IMR-90 (cell line): Measurements from ENCODE around the gene NR1D2. TPM values are rescaled to one million over a fixed set of nuclear protein-coding genes. Genes with fewer than 3 reads are reported as not detected.

Experiments used
- ATAC-seq: fragments of 200-7000 bp; cut with Tn5 transposase; 2 replicates; pipeline ENCODE4 v1.9.1; 2020; ENCODE audit warnings: low read depth, mild to moderate bottlenecking, moderate library complexity
- BruUV-seq: library from RNA; stranded (reverse); fragments of 400-500 nt; replicated peaks from 2 replicates; lab custom pipeline; 2021; lab: Mats Ljungman, UMichigan
- CTCF ChIA-PET: fragments of 300-600 bp; formaldehyde crosslinking; extraction: SDS; loops from one replicate; lab custom pipeline; 2021; ENCODE audit warnings: antibody characterized with exemption; lab: Yijun Ruan, JAX
- POLR2A ChIA-PET: fragments of 300-600 bp; sonication (Branson Sonifier 250); formaldehyde crosslinking; loops from one replicate; lab custom pipeline; 2022; ENCODE audit warnings: antibody characterized with exemption; ENCODE audit not compliant: unreplicated experiment; lab: Charles Lee
- DNase-seq: peaks from one replicate; pipeline ENCODE4 v3.0.0; 2013
- H2AFZ ChIP-seq: replicated peaks from 2 replicates; pipeline ENCODE3; 2013; ENCODE audit warnings: low read length, mild to moderate bottlenecking; ENCODE audit not compliant: poor library complexity
- H2AK5ac ChIP-seq: 2 replicates; pipeline ENCODE4 v1.6.1; 2013; ENCODE audit warnings: low read depth, low read length, inconsistent platforms
- H2AK9ac ChIP-seq: replicated peaks from 2 replicates; pipeline ENCODE3; 2013; ENCODE audit warnings: mild to moderate bottlenecking, low read depth, low read length, moderate library complexity; ENCODE audit not compliant: poor library complexity
- H2BK120ac ChIP-seq: 2 replicates; pipeline ENCODE4 v1.6.1; 2013; ENCODE audit warnings: low read depth, low read length, inconsistent platforms
- H2BK15ac ChIP-seq: 3 replicates; pipeline ENCODE4 v1.6.1; 2013; ENCODE audit warnings: low read depth, low read length, inconsistent platforms
- H2BK20ac ChIP-seq: 2 replicates; pipeline ENCODE4 v1.6.1; 2013; ENCODE audit warnings: low read depth, mild to moderate bottlenecking, inconsistent platforms, low read length, moderate library complexity
- H2BK5ac ChIP-seq: 2 replicates; pipeline ENCODE4 v1.6.1; 2013; ENCODE audit warnings: mild to moderate bottlenecking, low read depth, low read length, inconsistent platforms; ENCODE audit not compliant: poor library complexity, severe bottlenecking
- H3K14ac ChIP-seq: replicated peaks from 2 replicates; pipeline ENCODE4 v1.6.1; 2013; ENCODE audit warnings: low read depth, low read length, inconsistent platforms
- H3K18ac ChIP-seq: 2 replicates; pipeline ENCODE4 v1.6.1; 2013; ENCODE audit warnings: low read depth, low read length, control low read depth
- H3K23ac ChIP-seq: 2 replicates; pipeline ENCODE4 v1.6.1; 2013; ENCODE audit warnings: low read depth, low read length, inconsistent platforms
- H3K27ac ChIP-seq: 2 replicates; pipeline ENCODE4 v1.5.1; 2013; ENCODE audit warnings: mild to moderate bottlenecking, control low read depth, low read length; ENCODE audit not compliant: insufficient read depth
- H3K27me3 ChIP-seq: 2 replicates; pipeline ENCODE4 v1.6.1; 2013; ENCODE audit warnings: low read length; ENCODE audit not compliant: control insufficient read depth, insufficient read depth
- H3K36me3 ChIP-seq: 2 replicates; pipeline ENCODE4 v1.6.1; 2013; ENCODE audit warnings: low read length, mixed read lengths; ENCODE audit not compliant: control insufficient read depth, insufficient read depth
- H3K4ac ChIP-seq: 2 replicates; pipeline ENCODE4 v1.6.1; 2013; ENCODE audit warnings: low read depth, low read length, inconsistent platforms
- H3K4me1 ChIP-seq: 2 replicates; pipeline ENCODE4 v1.6.1; 2013; ENCODE audit warnings: low read length, mixed read lengths; ENCODE audit not compliant: control insufficient read depth, insufficient read depth
- H3K4me2 ChIP-seq: 2 replicates; pipeline ENCODE4 v1.6.1; 2013; ENCODE audit warnings: low read depth, mild to moderate bottlenecking, control low read depth, low read length, moderate library complexity
- H3K4me3 ChIP-seq: 2 replicates; pipeline ENCODE4 v1.5.1; 2013; ENCODE audit warnings: low read depth, mild to moderate bottlenecking, control low read depth, low read length, moderate library complexity; ENCODE audit not compliant: insufficient read depth
- H3K56ac ChIP-seq: 2 replicates; pipeline ENCODE4 v1.6.1; 2013; ENCODE audit warnings: low read length, inconsistent platforms; ENCODE audit not compliant: insufficient read depth; ENCODE audit errors: extremely low read depth
- H3K79me1 ChIP-seq, 2 experiments: 2 replicates each; pipeline ENCODE4 v1.6.1; 2013; ENCODE audit warnings: low read length in 2 of 2, inconsistent platforms in 1 of 2, low read depth in 1 of 2
- H3K9ac ChIP-seq: 2 replicates; pipeline ENCODE4 v1.6.1; 2013; ENCODE audit warnings: low read depth, low read length, control low read depth
- H3K9me1 ChIP-seq: 2 replicates; pipeline ENCODE4 v1.6.1; 2013; ENCODE audit warnings: low read length, inconsistent platforms; ENCODE audit not compliant: insufficient read depth
- H3K9me3 ChIP-seq: 2 replicates; pipeline ENCODE4 v1.6.1; 2013; ENCODE audit warnings: low read length; ENCODE audit not compliant: control insufficient read depth, insufficient read depth
- H4K20me1 ChIP-seq: 2 replicates; pipeline ENCODE4 v1.6.1; 2013; ENCODE audit warnings: low read length, inconsistent platforms; ENCODE audit not compliant: insufficient read depth
- H4K5ac ChIP-seq: 2 replicates; pipeline ENCODE4 v1.6.1; 2013; ENCODE audit warnings: mild to moderate bottlenecking, low read depth, low read length, control low read depth
- H4K8ac ChIP-seq, 2 experiments: 2 replicates each; pipeline ENCODE4 v1.6.1; 2013; ENCODE audit warnings: low read depth in 2 of 2, low read length in 2 of 2, control low read depth in 1 of 2, inconsistent platforms in 1 of 2
- H4K91ac ChIP-seq: 2 replicates; pipeline ENCODE4 v1.6.1; 2013; ENCODE audit warnings: low read depth, low read length, inconsistent platforms; ENCODE audit not compliant: insufficient read depth
- BHLHE40 ChIP-seq: fragments of 150-350 bp; IDR thresholded peaks from 2 replicates; pipeline ENCODE4 v1.6.1; 2016; ENCODE audit warnings: mild to moderate bottlenecking, low read depth, low read length
- CEBPB ChIP-seq: IDR thresholded peaks from 2 replicates; pipeline ENCODE4 v1.6.1; 2012; ENCODE audit warnings: low read depth, low read length, improper control_type of control experiment
- CTCF ChIP-seq: conservative IDR thresholded peaks from 2 replicates; pipeline ENCODE4 v1.5.1; 2012; ENCODE audit warnings: mild to moderate bottlenecking, low read depth, low read length, improper control_type of control experiment
- ELK1 ChIP-seq: fragments of 150-350 bp; IDR thresholded peaks from 2 replicates; pipeline ENCODE4 v1.6.1; 2016; ENCODE audit warnings: low read depth, mild to moderate bottlenecking, low read length, moderate library complexity, borderline replicate concordance
- MAZ ChIP-seq: IDR thresholded peaks from 2 replicates; pipeline ENCODE4 v1.6.1; 2012; ENCODE audit warnings: low read depth, mild to moderate bottlenecking, low read length, improper control_type of control experiment, moderate library complexity, borderline replicate concordance
- NFE2L2 ChIP-seq: fragments of 150-350 bp; IDR thresholded peaks from 2 replicates; pipeline ENCODE4 v1.6.1; 2016; ENCODE audit warnings: low read depth, mild to moderate bottlenecking, low read length
- POLR2A ChIP-seq: IDR thresholded peaks from 2 replicates; pipeline ENCODE4 v1.6.1; 2012; ENCODE audit warnings: mild to moderate bottlenecking, low read depth, low read length
- RAD21 ChIP-seq: IDR thresholded peaks from 2 replicates; pipeline ENCODE4 v1.6.1; 2012; ENCODE audit warnings: low read length, improper control_type of control experiment
- RCOR1 ChIP-seq: IDR thresholded peaks from 2 replicates; pipeline ENCODE4 v1.6.1; 2012; ENCODE audit warnings: mild to moderate bottlenecking, low read length, improper control_type of control experiment; ENCODE audit not compliant: insufficient replicate concordance
- RFX5 ChIP-seq: IDR thresholded peaks from 2 replicates; pipeline ENCODE4 v1.8.0; 2012; ENCODE audit warnings: low read depth, mild to moderate bottlenecking, low read length, moderate library complexity
- SMC3 ChIP-seq: fragments of 150-350 bp; IDR thresholded peaks from 2 replicates; pipeline ENCODE4 v1.6.1; 2016; ENCODE audit warnings: low read depth, mild to moderate bottlenecking, antibody characterized with exemption, low read length, moderate library complexity
- WGBS, 2 experiments: methylation state at CpG; one replicate each; pipeline versions ENCODE4 v1.1.5 to v1.1.7; 2013; ENCODE audit warnings: missing lambda C conversion rate in 2 of 2; ENCODE audit not compliant: insufficient read length in 1 of 2; ENCODE audit errors: extremely low coverage in 2 of 2; 5-methylcytosine and 5-hydroxymethylcytosine counted together
- dilution Hi-C: fragments of 300-500 bp; cut with HindIII; formaldehyde crosslinking; loops from one replicate; pipeline ENCODE4 v1.14.3; 2018; ENCODE audit warnings: low sequenced_read_pairs; ENCODE audit not compliant: unreplicated experiment
- in situ Hi-C: fragments of 300-500 bp; cut with MboI; formaldehyde crosslinking; loops from 3 replicates; pipeline ENCODE4 v1.14.3; 2019; ENCODE audit warnings: low sequenced_read_pairs, inconsistent platforms, mixed read lengths
- intact Hi-C: fragments of 100-400 bp; cut with micrococcal nuclease; formaldehyde crosslinking; loops from 2 replicates; pipeline ENCODE4 v1.10.0; 2022
- polyA plus RNA-seq, 3 experiments: library from polyadenylated mRNA; depleted of rRNA; stranded (reverse); fragments of >200 nt; gene quantifications; 2 replicates each; pipeline ENCODE4 v1.2.3, GENCODE V29; 2012; ENCODE audit warnings: low replicate concordance in 1 of 3
- total RNA-seq: library from RNA; depleted of rRNA; stranded (reverse); fragments of >200 nt; gene quantifications from 2 replicates; pipeline ENCODE4 v1.2.3, GENCODE V29; 2012

Gene NR1D2
- total and polyA plus RNA-seq, 2 of the 4 experiments (the other 2 are of a cell fraction), result 8.1 to 41.0 TPM

GRCh38 chr3:24019585-24019984 is 74.5 kb downstream of the NR1D2 start:
- H2BK120ac ChIP-seq, result no peak overlapping the region
- no peak overlapping the region for H4K8ac ChIP-seq
- ChIA-PET CTCF (no interaction called here), POLR2A (no interaction called here)
- no peak overlapping the region for H2BK5ac ChIP-seq
- no CpG with 5 or more reads among the region's 4 CpGs for WGBS, 2 experiments
- in situ Hi-C loops, result no loop called here
- no peak overlapping the region for H3K4me2 ChIP-seq
- H2BK15ac ChIP-seq, result no peak overlapping the region
- no peak overlapping the region for H3K4me3 ChIP-seq
- H3K9me1 ChIP-seq, result no peaks in the 10 kb centered on the region; the same call in 1 of the 2 replicates
- no peak for DNase-seq
- peak overlapping the region; percentile 14 for H2AFZ ChIP-seq
- H3K9me3 ChIP-seq, result no peaks in the 10 kb centered on the region
- no peaks in the 10 kb centered on the region for H3K27me3 ChIP-seq
- no peak overlapping the region for H4K91ac ChIP-seq
- no peaks in the 10 kb centered on the region for H3K79me1 ChIP-seq
- dilution Hi-C loops, result no loop called here
- H3K23ac ChIP-seq, result no peak overlapping the region
- no peak overlapping the region for H3K4ac ChIP-seq
- ATAC-seq, result no peak
- intact Hi-C loops, result no loop called here
- H3K27ac ChIP-seq, result no peak overlapping the region
- no peak overlapping the region for H2BK20ac ChIP-seq
- H3K4me1 ChIP-seq, result no peaks in the 10 kb centered on the region
- H3K14ac ChIP-seq, result no peak overlapping the region
- TF ChIP-seq CEBPB (no peak), RAD21 (no peak), CTCF (no peak), POLR2A (no peak), BHLHE40 (no peak), NFE2L2 (no peak), RFX5 (no peak), RCOR1 (no peak), ELK1 (no peak), MAZ (no peak), SMC3 (no peak)
- no TSS peak for BruUV-seq
- H2AK5ac ChIP-seq, result no peak overlapping the region
- no peak overlapping the region for H4K5ac ChIP-seq
- H3K9ac ChIP-seq, result no peak overlapping the region
- H3K36me3 ChIP-seq, result no peaks in the 10 kb centered on the region
- H3K18ac ChIP-seq, result no peak overlapping the region
- H4K20me1 ChIP-seq, result no peaks in the 10 kb centered on the region
- no peak overlapping the region for H3K56ac ChIP-seq
- H2AK9ac ChIP-seq, result no peak overlapping the region
